Measurements from ENCODE around the gene SLC44A5.

- TF ChIP-seq CTCF (IDR thresholded peaks at IDR 0.05; ENCODE audit: low read length), result no peak
- no peak for TF ChIP-seq EZH2 (IDR thresholded peaks at IDR 0.05; ENCODE audit: borderline replicate concordance, low read length)
Measured at GRCh38 chr1:75426688-75427087, 184.2 kb downstream of the SLC44A5 start.

Data from OCI-LY1 (cell line).